CD4-positive, alpha-beta T cell treated with Interleukin-21 for 1 hour (primary cell): Measurements from ENCODE around the gene CORO2B.
"Not testable (repeated sequence)": the region's sequence is repeated elsewhere in the genome, so short reads cannot be mapped to it uniquely, and the experiment has no call there.

ENCODE experiments used
- DNase-seq: peaks from one replicate; pipeline ENCODE4 v3.0.0-alpha.2; 2020

Gene CORO2B

GRCh38 chr15:68680756-68681155, 102.0 kb downstream of the CORO2B start:
- not testable (repeated sequence) for DNase-seq

- no peak for DNase-seq
Measured at GRCh38 chr15:68681836-68682235, 103.0 kb downstream of the CORO2B start.

DNA sequence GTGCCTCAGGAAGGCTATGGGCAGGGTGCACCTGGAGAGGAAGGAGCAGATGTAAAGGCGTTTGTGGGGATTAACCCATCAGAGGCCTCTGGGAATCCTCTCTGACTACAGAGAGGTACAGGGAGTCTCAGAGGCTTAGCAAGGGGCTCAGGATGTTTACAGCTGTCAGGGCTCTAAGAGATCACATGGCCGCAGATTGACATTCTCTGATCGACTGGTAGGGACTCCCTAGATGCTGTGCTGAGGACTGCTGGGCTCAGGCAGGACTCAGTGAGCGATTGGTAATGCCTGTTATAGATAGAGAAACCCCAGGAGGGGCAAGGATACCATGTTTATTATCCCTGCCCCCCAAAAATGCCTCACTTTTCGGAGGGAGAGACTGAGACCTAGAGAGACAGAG, 103.5 kb downstream of the CORO2B start:
- no peak for DNase-seq

DNA sequence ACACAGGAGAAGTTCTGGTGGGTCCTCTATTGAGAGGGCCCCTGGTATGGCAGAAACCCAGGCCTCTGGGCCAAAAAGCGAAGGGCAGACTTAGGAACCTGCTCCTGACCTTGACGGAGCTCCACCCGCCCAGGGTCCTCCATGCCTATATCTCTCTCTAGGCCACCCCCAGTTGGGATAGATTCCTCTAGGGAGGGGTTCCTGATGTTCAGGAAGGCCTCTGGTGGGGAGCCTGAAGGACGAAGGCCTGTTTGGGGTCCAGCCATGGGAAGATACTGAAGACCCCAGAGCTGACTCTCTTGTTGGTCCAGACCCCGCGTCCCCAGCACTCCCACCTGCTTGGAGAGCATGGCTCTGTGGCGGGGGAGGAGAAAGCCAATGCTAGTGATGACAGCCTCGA, 104.2 kb downstream of the CORO2B start:
- no peak for DNase-seq

DNA sequence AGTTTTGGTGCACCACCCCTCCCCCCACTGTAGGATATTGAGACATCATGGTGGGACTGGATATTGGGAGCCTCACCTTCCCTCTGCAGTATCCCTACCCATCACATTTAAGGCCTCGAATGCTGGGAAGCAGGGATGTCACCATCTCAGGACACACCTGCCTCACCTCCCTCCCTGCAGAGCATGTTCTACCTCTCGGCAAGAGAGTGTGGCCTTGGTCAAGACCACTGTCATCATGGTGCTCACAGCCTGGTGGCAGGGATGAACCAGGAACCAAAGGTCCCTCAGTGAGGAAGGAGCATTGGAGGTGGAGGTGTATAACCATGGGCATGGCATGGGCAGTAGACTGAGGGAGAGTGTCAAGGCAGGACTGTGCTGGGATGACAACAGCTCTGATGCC, 104.8 kb downstream of the CORO2B start:
- DNase-seq = no peak

DNA sequence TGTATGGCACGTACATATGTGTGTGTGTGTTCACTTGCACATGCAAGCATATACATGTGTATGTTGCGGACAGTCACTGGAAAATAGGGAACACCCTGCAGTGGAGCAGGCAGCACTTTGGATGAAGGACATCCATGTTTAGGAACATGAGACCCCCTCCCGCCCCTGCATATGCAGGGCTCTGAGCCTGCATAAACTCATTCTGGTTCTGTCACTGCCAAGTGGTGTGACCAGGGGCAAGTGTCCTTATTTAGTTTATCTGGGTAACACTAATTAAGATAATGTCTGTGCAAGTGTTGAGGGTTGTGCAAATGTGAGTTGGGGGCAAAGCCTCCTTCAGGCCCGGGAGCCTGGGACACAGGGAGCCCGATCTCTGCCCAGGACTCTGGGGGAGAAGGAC, 105.7 kb downstream of the CORO2B start:
- no peak for DNase-seq

DNA sequence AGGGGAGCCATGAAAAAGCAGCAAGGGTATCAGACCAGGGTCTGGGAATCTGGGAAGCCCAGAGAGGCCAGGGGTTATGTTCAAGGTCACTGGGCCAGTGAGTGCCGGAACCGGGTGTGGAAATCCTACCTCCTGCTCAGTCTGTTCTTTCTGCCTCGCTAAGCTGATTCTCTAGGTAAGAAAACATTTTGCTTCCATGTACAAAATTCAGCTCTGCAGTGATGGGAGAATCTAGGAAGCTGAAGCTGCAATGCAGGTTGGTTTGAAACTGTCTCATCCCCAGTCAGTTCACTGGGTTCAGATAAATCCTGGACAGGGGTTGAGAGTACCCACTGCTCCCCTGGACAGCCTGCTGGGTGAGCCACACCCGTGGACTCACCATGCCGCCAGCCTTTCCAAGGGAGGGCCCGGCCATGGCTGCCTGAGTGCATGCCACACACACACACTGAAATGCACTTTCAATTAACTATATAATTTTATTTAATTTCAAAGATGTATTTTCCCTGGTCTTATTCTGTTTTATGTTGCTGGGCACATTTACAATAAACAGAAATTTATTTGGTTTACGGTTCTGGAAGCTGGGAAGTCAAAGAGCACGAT, 108.4 kb downstream of the CORO2B start:
- no peak for DNase-seq

DNA sequence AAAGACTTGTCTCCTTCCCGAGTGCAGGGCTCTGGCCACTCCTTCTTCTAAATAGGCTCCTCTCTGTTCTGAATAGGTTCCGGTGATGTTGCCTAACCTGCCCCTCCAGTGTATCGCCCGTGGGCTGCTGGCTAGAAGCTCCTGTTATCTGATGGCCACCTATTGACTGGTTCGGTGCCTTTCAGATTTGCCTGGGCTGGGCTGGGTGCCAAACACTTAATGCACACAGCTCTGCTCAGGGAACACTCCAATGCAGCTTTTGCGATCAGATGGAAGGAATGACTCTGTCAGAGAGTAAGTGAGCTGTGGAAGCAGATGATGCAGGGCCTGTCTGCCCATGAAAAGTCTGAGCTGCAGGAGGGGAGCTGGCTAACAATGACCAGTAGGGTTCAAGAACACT, 112.9 kb downstream of the CORO2B start:
- no peak for DNase-seq

- no peak for DNase-seq
Measured at GRCh38 chr15:68693071-68693470, 114.3 kb downstream of the CORO2B start.

DNA sequence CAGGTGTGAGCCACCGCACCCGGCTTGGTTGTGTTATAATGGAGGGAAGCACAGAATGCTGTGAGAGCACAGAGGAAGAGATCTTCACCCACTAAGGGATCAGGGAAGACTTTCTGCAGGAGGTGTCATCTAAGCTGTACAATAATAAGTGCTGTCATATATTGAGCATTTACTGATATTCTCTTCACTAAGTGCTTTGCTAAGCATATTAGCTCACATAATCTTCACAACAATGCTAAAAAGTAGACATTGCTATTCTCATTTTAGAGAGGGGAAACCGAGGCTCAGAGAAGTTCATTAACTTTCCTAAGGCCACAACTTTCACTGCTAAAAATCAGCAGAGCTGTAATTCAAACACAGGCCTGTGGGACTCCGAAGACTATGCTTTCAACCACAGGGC, 115.3 kb downstream of the CORO2B start:
- DNase-seq = no peak

GRCh38 chr15:68695061-68695595, 116.3 kb downstream of the CORO2B start:
- DNase-seq = no peak

- no peak for DNase-seq
Measured at GRCh38 chr15:68696414-68697363, 117.9 kb downstream of the CORO2B start.

DNA sequence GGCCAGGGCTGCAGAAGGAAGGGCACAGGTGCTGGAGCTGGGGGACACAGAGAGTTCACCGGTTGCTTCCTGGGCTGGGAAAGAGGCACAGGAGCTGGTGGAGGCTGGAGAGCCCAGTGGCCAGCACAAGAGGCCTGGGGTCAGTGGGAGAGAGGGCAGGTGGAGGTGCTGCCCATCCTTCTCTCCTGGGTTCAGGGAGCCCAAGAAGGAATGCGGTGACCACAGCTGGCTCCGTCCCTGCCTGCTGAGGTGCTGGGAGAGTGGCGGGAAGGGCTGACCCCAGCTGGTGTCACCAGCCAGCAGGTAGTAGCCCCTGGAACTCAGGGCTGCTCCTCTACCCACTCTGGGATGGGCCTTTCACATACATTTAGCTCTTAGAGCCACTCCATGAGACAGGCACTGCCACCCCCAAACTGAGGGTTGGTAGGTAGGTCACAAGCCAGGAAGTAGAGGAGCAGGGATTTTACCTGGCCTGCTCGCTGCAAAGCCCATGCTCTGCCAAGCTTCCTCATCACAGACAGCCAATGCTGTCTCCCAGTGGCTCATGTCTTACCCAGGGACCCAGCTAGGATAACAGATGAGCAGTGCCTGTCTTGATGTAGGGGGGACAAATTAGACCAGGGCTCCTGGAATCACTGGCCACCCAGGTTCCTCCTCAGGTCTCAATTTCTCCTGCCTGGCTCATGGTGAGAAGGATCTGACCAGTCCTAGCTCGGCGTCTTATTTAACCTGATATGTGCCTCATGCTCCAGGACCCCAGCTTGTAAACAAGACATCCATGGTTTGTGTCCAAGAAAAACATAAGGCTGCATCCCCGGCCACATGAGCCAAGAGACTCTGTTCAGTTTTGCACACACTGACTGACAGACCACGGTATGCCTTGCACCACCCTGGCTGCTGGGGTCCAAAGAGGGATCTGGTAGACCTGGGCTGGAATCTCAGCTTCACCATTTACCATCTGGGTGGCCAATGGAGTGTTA, 119.2 kb downstream of the CORO2B start:
- no peak for DNase-seq

DNA sequence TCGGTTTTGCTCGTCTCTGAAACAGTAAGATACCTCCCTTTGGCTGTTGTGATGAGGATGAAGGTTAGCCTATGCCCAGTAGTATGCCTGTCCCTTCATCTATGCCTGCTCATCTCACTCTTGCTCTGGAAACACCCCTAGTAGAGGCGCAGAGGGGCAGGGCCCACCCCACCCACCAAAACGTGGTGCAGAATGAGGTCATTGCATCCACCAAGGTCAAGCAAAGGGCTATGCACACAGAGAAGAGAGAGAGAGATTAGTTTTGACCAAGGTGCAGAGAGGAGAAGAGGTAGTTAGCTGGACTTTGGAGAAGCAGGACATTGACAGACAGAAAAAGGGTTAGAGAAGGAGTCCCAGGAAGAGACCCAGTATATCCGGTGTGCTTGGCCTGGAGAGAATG, 119.9 kb downstream of the CORO2B start:
- no peak for DNase-seq

- no peak for DNase-seq
Measured at GRCh38 chr15:68699124-68699880, 120.5 kb downstream of the CORO2B start.

DNA sequence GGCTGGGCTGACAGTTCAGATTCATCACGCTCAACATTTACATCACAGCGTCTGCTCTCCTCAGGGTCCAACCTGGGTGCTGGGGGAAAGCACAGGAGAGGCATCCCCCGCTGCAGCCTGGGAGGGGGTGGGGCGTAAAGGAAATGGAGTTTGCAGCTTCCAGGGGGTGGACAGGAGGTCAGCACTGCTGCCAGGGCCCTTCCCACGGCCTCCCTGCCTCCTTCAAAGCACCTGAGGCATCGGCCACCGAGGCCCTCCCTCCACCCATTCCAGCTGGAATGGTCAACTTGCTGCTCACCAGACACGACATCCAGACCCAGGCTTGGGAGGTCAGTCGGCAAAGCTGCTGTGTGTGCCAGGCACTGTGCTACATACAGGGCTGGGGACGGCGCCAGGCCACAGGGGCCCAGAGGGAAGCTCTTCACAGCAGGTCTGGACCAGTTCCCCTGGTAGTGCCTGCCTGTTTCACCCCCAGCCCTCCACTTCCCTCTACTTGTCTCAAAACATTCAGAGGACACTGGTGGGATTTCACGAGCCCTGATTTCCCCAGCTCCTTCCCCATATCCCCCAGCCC, 121.2 kb downstream of the CORO2B start:
- no peak for DNase-seq

- DNase-seq = no peak
Measured at GRCh38 chr15:68700455-68701123, 121.8 kb downstream of the CORO2B start.

- no peak for DNase-seq
Measured at GRCh38 chr15:68701886-68702285, 123.1 kb downstream of the CORO2B start.

GRCh38 chr15:68704496-68705021, 125.8 kb downstream of the CORO2B start:
- no peak for DNase-seq

- no peak for DNase-seq
Measured at GRCh38 chr15:68706256-68706655, 127.5 kb downstream of the CORO2B start.

DNA sequence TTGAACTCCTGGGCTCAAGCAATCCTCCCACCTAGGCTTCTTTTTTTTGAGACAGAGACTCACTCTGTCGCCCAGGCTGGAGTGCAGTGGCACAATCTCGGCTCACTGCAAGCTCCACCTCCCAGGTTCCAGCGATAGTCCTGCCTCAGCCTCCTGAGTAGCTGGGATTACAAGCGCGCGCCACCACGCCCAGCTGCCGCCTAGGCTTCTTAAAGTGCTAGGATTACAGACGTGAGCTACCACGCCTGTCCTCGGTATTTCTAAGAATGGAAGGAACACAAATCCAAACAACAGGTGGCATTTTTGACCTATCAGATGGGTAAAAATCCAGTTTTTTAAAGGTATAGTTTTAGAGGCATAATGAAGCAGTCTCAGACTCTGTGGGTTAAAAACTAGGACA, 128.1 kb downstream of the CORO2B start:
- DNase-seq = no peak
